ENCODE data around the gene WBP1.

GRCh38 chr2:74441690-74442482, 16.4 kb upstream of the WBP1 start, which contains the start of gene RTKN:
- TF ChIP-seq CTCF (IDR thresholded peaks at IDR 0.05; ENCODE audit: low read length): no peak
- TF ChIP-seq EZH2 (IDR thresholded peaks at IDR 0.05; ENCODE audit: borderline replicate concordance, low read length): no peak

Data from OCI-LY1 (cell line).